GM19468 (cell line): ENCODE data around the gene FN3K.

Source experiments
- ATAC-seq: cut with Tn5 transposase; IDR thresholded peaks from one replicate; pipeline ENCODE4 v1.9.1; 2021; ENCODE audit warnings: mild to moderate bottlenecking, moderate library complexity, moderate number of reproducible peaks; ENCODE audit not compliant: unreplicated experiment; ENCODE audit errors: extremely low read depth

The FN3K gene

GRCh38 chr17:82734987-82735866 is at the start of gene FN3K:
Gene FN3K, plus strand, starts transcription at chr17:82735615. Its CDS starts 22 bp downstream, at chr17:82735637.
- ATAC-seq: no peak

- ATAC-seq: no peak
These were observed 48.8 kb upstream of the FN3K start for GRCh38 chr17:82686366-82687324.

- ATAC-seq: no peak
These were observed 48.0 kb upstream of the FN3K start for GRCh38 chr17:82687375-82687861.

- ATAC-seq: no peak
These were observed 47.5 kb upstream of the FN3K start for GRCh38 chr17:82687871-82688270.

- ATAC-seq: no peak
These were observed 46.3 kb upstream of the FN3K start for GRCh38 chr17:82689077-82689476.

- ATAC-seq: no peak
These were observed 44.5 kb upstream of the FN3K start for GRCh38 chr17:82690786-82691489.

GRCh38 chr17:82691714-82692113 is 43.7 kb upstream of the FN3K start:
- no peak for ATAC-seq

- no peak for ATAC-seq
These were observed 43.1 kb upstream of the FN3K start for GRCh38 chr17:82692268-82692667.

GRCh38 chr17:82693168-82693867 is 42.1 kb upstream of the FN3K start:
- no peak for ATAC-seq

GRCh38 chr17:82694647-82695046 is 40.8 kb upstream of the FN3K start:
- ATAC-seq: no peak

GRCh38 chr17:82696259-82696658 is 39.2 kb upstream of the FN3K start:
- no peak for ATAC-seq

GRCh38 chr17:82696916-82697807 is 38.3 kb upstream of the FN3K start:
- no peak for ATAC-seq

- ATAC-seq: no peak
These were observed 37.7 kb upstream of the FN3K start for GRCh38 chr17:82697808-82698064.

- peak; percentile 95 for ATAC-seq
These were observed 37.1 kb upstream of the FN3K start, which contains the start of gene RAB40B for GRCh38 chr17:82698065-82698973. Gene RAB40B, minus strand, starts transcription at chr17:82698698. Its CDS starts 102 bp downstream, at chr17:82698596.

GRCh38 chr17:82698974-82699442 is 36.4 kb upstream of the FN3K start:
- no peak for ATAC-seq

- no peak for ATAC-seq
These were observed 35.9 kb upstream of the FN3K start for GRCh38 chr17:82699551-82699950.

- ATAC-seq: no peak
These were observed 33.0 kb upstream of the FN3K start for GRCh38 chr17:82702231-82702927.
